GM12878 (cell line): ENCODE measurements around the gene ENDOG. TPM values are rescaled to one million over a fixed set of nuclear protein-coding genes. Genes with fewer than 3 reads are reported as not detected.
A peak's percentile ranks its signal among the peaks of the same experiment; 100 is the strongest.

Experiments
- ATAC-seq: fragments of 200-7000 bp; cut with Tn5 transposase; 3 replicates; pipeline ENCODE4 v1.9.1; 2020; ENCODE audit warnings: mild to moderate bottlenecking, moderate library complexity
- BruUV-seq: library from RNA; stranded (reverse); fragments of 400-500 nt; replicated peaks from 2 replicates; lab custom pipeline; 2021; lab: Mats Ljungman, UMichigan
- CTCF ChIA-PET: fragments of 300-600 bp; sonication (Branson Sonifier 250); formaldehyde crosslinking; extraction: SDS; loops from one replicate; lab custom pipeline; 2021; ENCODE audit warnings: inconsistent platforms; lab: Yijun Ruan, JAX
- POLR2A ChIA-PET: fragments of 350-600 bp; formaldehyde crosslinking; extraction: SDS; loops from one replicate; lab custom pipeline; 2021; ENCODE audit warnings: inconsistent platforms; lab: Charles Lee
- RAD21 ChIA-PET: fragments of 300-600 bp; sonication (Branson Sonifier 250); formaldehyde crosslinking; loops from one replicate; lab custom pipeline; 2023; ENCODE audit warnings: antibody characterized with exemption; ENCODE audit not compliant: unreplicated experiment; lab: Charles Lee
- SMC1A ChIA-PET: fragments of 300-600 bp; sonication (Branson Sonifier 250); formaldehyde crosslinking; loops from one replicate; lab custom pipeline; 2023; ENCODE audit not compliant: unreplicated experiment, uncharacterized antibody; lab: Charles Lee
- DNase-seq: peaks from one replicate; pipeline ENCODE4 v3.0.0-alpha.2; 2011; ENCODE audit warnings: low read depth, low spot score
- FAIRE-seq: peaks from 3 replicates; lab custom pipeline; 2011; peaks lifted over from hg19 to GRCh38; lab: Jason Lieb, UNC
- H2AFZ ChIP-seq: 2 replicates; pipeline ENCODE4 v1.6.0; 2011; ENCODE audit warnings: low read depth, low read length, control low read depth; ENCODE audit not compliant: control insufficient read depth
- H3K27ac ChIP-seq: 2 replicates; pipeline ENCODE4 v1.5.1; 2011; ENCODE audit warnings: control low read depth; ENCODE audit not compliant: control insufficient read depth, insufficient read depth
- H3K27me3 ChIP-seq, 2 experiments: replicated peaks in 1 of 2; 2 replicates each; pipeline versions ENCODE4 v1.6.0 to v1.6.1; 2011; ENCODE audit warnings: low read length in 1 of 2; ENCODE audit not compliant: control insufficient read depth in 2 of 2, insufficient read depth in 2 of 2
- H3K36me3 ChIP-seq, 2 experiments: 2 replicates each; pipeline ENCODE4 v1.5.1; 2011; ENCODE audit warnings: low read length in 1 of 2; ENCODE audit not compliant: control insufficient read depth in 2 of 2, insufficient read depth in 2 of 2
- H3K4me1 ChIP-seq: 2 replicates; pipeline ENCODE4 v1.6.1; 2011; ENCODE audit warnings: mild to moderate bottlenecking, low read length, moderate library complexity, mixed read lengths; ENCODE audit not compliant: control insufficient read depth, insufficient read depth
- H3K4me2 ChIP-seq: 2 replicates; pipeline ENCODE4 v1.6.0; 2011; ENCODE audit warnings: control low read depth; ENCODE audit not compliant: control insufficient read depth, insufficient read depth
- H3K4me3 ChIP-seq: fragments of 200-600 bp; sonication (generic); 2 replicates; pipeline ENCODE4 v1.5.1; 2016
- H3K79me2 ChIP-seq: 2 replicates; pipeline ENCODE4 v1.6.0; 2011; ENCODE audit warnings: low read length; ENCODE audit not compliant: control insufficient read depth, insufficient read depth
- H3K9ac ChIP-seq: 2 replicates; pipeline ENCODE4 v1.8.0; 2011; ENCODE audit warnings: low read length, control low read depth, mixed read lengths; ENCODE audit not compliant: control insufficient read depth, insufficient read depth
- H3K9me3 ChIP-seq: replicated peaks from 3 replicates; pipeline ENCODE4 v1.5.1; 2011; ENCODE audit warnings: mild to moderate bottlenecking, low read length; ENCODE audit not compliant: control insufficient read depth, insufficient read depth
- H4K20me1 ChIP-seq: 2 replicates; pipeline ENCODE4 v1.6.0; 2011; ENCODE audit not compliant: control insufficient read depth, insufficient read depth
- HCFC1 ChIP-seq: fragments of 150-350 bp; IDR thresholded peaks from 2 replicates; pipeline ENCODE4 v1.6.1; 2014; ENCODE audit warnings: low read length
- IRF3 ChIP-seq: fragments of 450-650 bp; IDR thresholded peaks from 2 replicates; pipeline ENCODE4 v1.6.1; 2014; ENCODE audit warnings: mild to moderate bottlenecking
- JUND ChIP-seq: IDR thresholded peaks from 2 replicates; pipeline ENCODE4 v1.6.1; 2012; ENCODE audit warnings: low read depth, mild to moderate bottlenecking, low read length, improper control_type of control experiment, moderate library complexity
- NFYA ChIP-seq: IDR thresholded peaks from 2 replicates; pipeline ENCODE4 v1.6.1; 2011; ENCODE audit warnings: low read depth, mild to moderate bottlenecking, low read length, improper control_type of control experiment, borderline replicate concordance
- PML ChIP-seq: IDR thresholded peaks from 2 replicates; pipeline ENCODE4 v1.6.1; 2012; ENCODE audit warnings: low read length, inconsistent platforms
- POLR2AphosphoS2 ChIP-seq: IDR thresholded peaks from 2 replicates; pipeline ENCODE4 v1.6.1; 2011; ENCODE audit warnings: low read depth, mild to moderate bottlenecking, low read length, improper control_type of control experiment, moderate library complexity
- STAT3 ChIP-seq: IDR thresholded peaks from 2 replicates; pipeline ENCODE4 v1.6.1; 2011; ENCODE audit warnings: low read depth, low read length, improper control_type of control experiment
- TARDBP ChIP-seq: IDR thresholded peaks from 2 replicates; pipeline ENCODE4 v1.6.1; 2016; ENCODE audit warnings: borderline replicate concordance
- ZBTB4 ChIP-seq: fragments of 450-650 bp; formaldehyde crosslinking; IDR thresholded peaks from 2 replicates; pipeline ENCODE4 v1.4.0; 2022; ENCODE audit warnings: mild to moderate bottlenecking, moderate library complexity
- WGBS: methylation state at CpG from one replicate; pipeline ENCODE4 v1.1.6; 2016; ENCODE audit warnings: low lambda C conversion rate; ENCODE audit not compliant: insufficient replicate concordance, insufficient coverage; ENCODE audit errors: missing lambda C conversion rate; 5-methylcytosine and 5-hydroxymethylcytosine counted together
- in situ Hi-C: fragments of 300-500 bp; cut with MboI; formaldehyde crosslinking; loops from 9 replicates; pipeline ENCODE4 v1.14.3; 2018; ENCODE audit warnings: mixed read lengths
- intact Hi-C: fragments of 100-400 bp; cut with micrococcal nuclease; formaldehyde crosslinking; loops from one replicate; pipeline ENCODE4 v1.14.2; 2022; ENCODE audit not compliant: unreplicated experiment
- polyA plus RNA-seq, 11 experiments: library from polyadenylated mRNA; depleted of rRNA in 4 of 11; unstranded in 6 of 11; stranded (reverse) in 5 of 11; fragments of >200 nt; fragmentation: Nextera tagmentation in 4 of 11; fragmentation: Illumina TruSeq in 1 of 11; extraction: Ambion mirVana in 4 of 11; extraction: Trizol in 1 of 11; gene quantifications; 1 replicate in 1 of 11; 2 replicates in 10 of 11; pipeline versions ENCODE4 v1.2.1 to v1.2.3, GENCODE V29; 2011 to 2016; ENCODE audit warnings: inconsistent platforms in 2 of 11, missing spikeins in 2 of 11, low read depth in 1 of 11
- total RNA-seq, 4 experiments: library from RNA; depleted of rRNA in 3 of 4; stranded (reverse); fragments of >200 nt in 3 of 4; fragmentation: Illumina TruSeq in 1 of 4; extraction: Trizol in 1 of 4; gene quantifications; 2 replicates each; pipeline versions ENCODE4 v1.2.1 to v1.2.3, GENCODE V29; 2013 to 2021

The ENDOG gene
- total and polyA plus RNA-seq, 10 of the 15 experiments (the other 5 are each of a cell fraction or from before 2014, with no cell fraction given): 0.84 to 29.2 (median 9.0) TPM

- Histone ChIP-seq H3K79me2 (peaks cover 4% of the 10 kb centered on the region), H2AFZ (no peak overlapping the region), H3K9me3 (no peaks in the 10 kb centered on the region), H3K4me1 (no peaks in the 10 kb centered on the region), H3K27ac (no peak overlapping the region), H3K4me3 (peak overlapping the region; percentile 81), H3K9ac (peak overlapping the region; percentile 96; the same call in 1 of the 2 replicates), H4K20me1 (no peaks in the 10 kb centered on the region), H3K27me3 (no peaks in the 10 kb centered on the region), H3K36me3 (no peaks in the 10 kb centered on the region), H3K4me2 (peak overlapping the region; percentile 83)
- ChIA-PET RAD21 (interaction anchor here (0.9 to 1.7 kb wide), 6 partner anchors 9 to 127 kb away, joined by 3 to 5 read pairs (median 4); partner anchors contain the start of genes ENDOG and ZDHHC12), CTCF (interaction anchor here (0.9 to 3.5 kb wide), 3 partner anchors 18 to 73 kb away, joined by 4 to 14 read pairs (median 5); partner anchors contain the start of gene ENDOG), SMC1A (interaction anchor here (0.6 to 2.9 kb wide), 7 partner anchors 9 to 124 kb away, joined by 3 to 18 read pairs (median 3); partner anchors contain the start of gene ZDHHC12), POLR2A (interaction anchor here (1.3 to 2.4 kb wide), 2 partner anchors 18 to 86 kb away, joined by 6 to 12 read pairs; no protein-coding TSS in a partner anchor)
- ATAC-seq (no peak), FAIRE-seq (peak; percentile 57), DNase-seq (no peak)
- intact Hi-C loops: loop anchor here (10.0 kb wide), 1 partner anchor 116 kb away; the partner anchor contains the start of gene DYNC2I2
- TF ChIP-seq IRF3 (no peak), TARDBP (no peak), PML (no peak), JUND (no peak), HCFC1 (no peak), POLR2AphosphoS2 (no peak), STAT3 (no peak), NFYA (no peak), ZBTB4 (no peak)
- WGBS: 83% methylated on average over 11 of the region's 11 CpGs
- in situ Hi-C loops: no loop called here
- TSS peak; percentile 63 for BruUV-seq
Observed at GRCh38 chr9:128770286-128771030, 47.8 kb upstream of the ENDOG start.
